DOHH2 (cell line): Measurements from ENCODE around the gene HDC.

ENCODE experiments used
- H3F3A ChIP-seq: fragments of 200-600 bp; sonication (generic), shearing (Covaris generic); 2 replicates; pipeline ENCODE4 v1.6.0; 2016; ENCODE audit warnings: antibody characterized with exemption, mild to moderate bottlenecking; ENCODE audit not compliant: control insufficient read depth, insufficient read depth
- H3K27ac ChIP-seq: fragments of 200-600 bp; sonication (generic); 2 replicates; pipeline ENCODE4 v1.5.1; 2014; ENCODE audit warnings: low read depth, mild to moderate bottlenecking, low read length, moderate library complexity
- H3K27me3 ChIP-seq: fragments of 200-600 bp; sonication (generic); 2 replicates; pipeline ENCODE4 v1.6.1; 2014; ENCODE audit warnings: mild to moderate bottlenecking, low read length, mixed read lengths; ENCODE audit not compliant: control insufficient read depth
- H3K36me3 ChIP-seq: fragments of 200-600 bp; sonication (generic); 2 replicates; pipeline ENCODE4 v1.6.1; 2014; ENCODE audit warnings: mild to moderate bottlenecking, low read length, moderate library complexity, mixed read lengths; ENCODE audit not compliant: control insufficient read depth
- H3K4me1 ChIP-seq: fragments of 200-600 bp; sonication (generic); 2 replicates; pipeline ENCODE4 v1.6.1; 2014; ENCODE audit warnings: mild to moderate bottlenecking, low read length, mixed read lengths; ENCODE audit not compliant: control insufficient read depth
- H3K4me2 ChIP-seq: fragments of 200-600 bp; sonication (generic); 2 replicates; pipeline ENCODE4 v1.6.0; 2014; ENCODE audit warnings: mild to moderate bottlenecking, low read length, moderate library complexity
- H3K4me3 ChIP-seq: fragments of 200-600 bp; sonication (generic); 2 replicates; pipeline ENCODE4 v1.5.1; 2014; ENCODE audit warnings: mild to moderate bottlenecking, low read length, mixed read lengths
- H3K79me2 ChIP-seq: fragments of 200-600 bp; sonication (generic); 2 replicates; pipeline ENCODE4 v1.6.1; 2014; ENCODE audit warnings: mild to moderate bottlenecking, low read length, mixed read lengths; ENCODE audit not compliant: control insufficient read depth
- H3K9me2 ChIP-seq: fragments of 200-600 bp; sonication (generic); replicated peaks from 2 replicates; pipeline ENCODE4 v1.6.1; 2014; ENCODE audit warnings: mild to moderate bottlenecking, low read length, mixed read lengths; ENCODE audit not compliant: control insufficient read depth
- H3K9me3 ChIP-seq: fragments of 200-600 bp; sonication (generic); 2 replicates; pipeline ENCODE4 v1.6.1; 2014; ENCODE audit warnings: antibody characterized with exemption, low read length, mixed read lengths; ENCODE audit not compliant: control insufficient read depth, insufficient read depth
- H4K20me1 ChIP-seq: fragments of 200-600 bp; sonication (generic); 2 replicates; pipeline ENCODE4 v1.6.0; 2014; ENCODE audit warnings: low read depth, mild to moderate bottlenecking, antibody characterized with exemption, low read length, moderate library complexity; ENCODE audit not compliant: control insufficient read depth, insufficient read depth
- EZH2phosphoT487 ChIP-seq: fragments of 200-600 bp; sonication (generic); IDR thresholded peaks from 2 replicates; pipeline ENCODE4 v1.6.1; 2017; ENCODE audit warnings: borderline replicate concordance, mild to moderate bottlenecking, antibody characterized with exemption, low read length, moderate library complexity, mixed read lengths
- TF ChIP-seq, protein P1 (sequence below): fragments of 200-600 bp; sonication (generic); IDR thresholded peaks from one replicate; pipeline ENCODE4 v1.5.1; 2014; ENCODE audit warnings: antibody characterized with exemption, mild to moderate bottlenecking, low read depth, low read length; ENCODE audit not compliant: poor library complexity, severe bottlenecking

HDC gene

DNA sequence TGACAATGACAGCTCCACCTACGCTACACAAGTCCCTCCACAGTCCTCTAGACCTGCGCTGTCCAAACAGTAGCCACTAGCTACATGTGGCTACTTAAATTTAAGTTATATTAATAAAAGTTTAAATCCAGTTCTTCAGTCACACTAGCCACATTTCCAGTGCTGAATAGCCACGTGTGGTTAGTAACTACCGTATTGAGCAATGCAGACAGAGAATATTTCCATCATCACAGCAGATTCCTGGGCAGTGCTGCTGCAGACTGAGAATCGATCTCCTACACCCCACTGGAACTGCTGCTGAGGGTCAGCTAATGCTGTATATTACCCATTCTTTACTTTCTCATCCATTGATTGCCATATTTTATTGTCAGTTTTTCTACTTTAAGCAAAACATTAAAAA is 40.9 kb downstream of the HDC start:
- no peaks in the 10 kb centered on the region for H3K27me3 ChIP-seq
- no peaks in the 10 kb centered on the region for H4K20me1 ChIP-seq
- no peak for TF ChIP-seq EZH2phosphoT487
- TF ChIP-seq, protein P1, sequence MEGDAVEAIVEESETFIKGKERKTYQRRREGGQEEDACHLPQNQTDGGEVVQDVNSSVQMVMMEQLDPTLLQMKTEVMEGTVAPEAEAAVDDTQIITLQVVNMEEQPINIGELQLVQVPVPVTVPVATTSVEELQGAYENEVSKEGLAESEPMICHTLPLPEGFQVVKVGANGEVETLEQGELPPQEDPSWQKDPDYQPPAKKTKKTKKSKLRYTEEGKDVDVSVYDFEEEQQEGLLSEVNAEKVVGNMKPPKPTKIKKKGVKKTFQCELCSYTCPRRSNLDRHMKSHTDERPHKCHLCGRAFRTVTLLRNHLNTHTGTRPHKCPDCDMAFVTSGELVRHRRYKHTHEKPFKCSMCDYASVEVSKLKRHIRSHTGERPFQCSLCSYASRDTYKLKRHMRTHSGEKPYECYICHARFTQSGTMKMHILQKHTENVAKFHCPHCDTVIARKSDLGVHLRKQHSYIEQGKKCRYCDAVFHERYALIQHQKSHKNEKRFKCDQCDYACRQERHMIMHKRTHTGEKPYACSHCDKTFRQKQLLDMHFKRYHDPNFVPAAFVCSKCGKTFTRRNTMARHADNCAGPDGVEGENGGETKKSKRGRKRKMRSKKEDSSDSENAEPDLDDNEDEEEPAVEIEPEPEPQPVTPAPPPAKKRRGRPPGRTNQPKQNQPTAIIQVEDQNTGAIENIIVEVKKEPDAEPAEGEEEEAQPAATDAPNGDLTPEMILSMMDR, result no peak
- H3K9me3 ChIP-seq, result no peaks in the 10 kb centered on the region
- H3K27ac ChIP-seq, result no peak overlapping the region
- no peaks in the 10 kb centered on the region for H3K9me2 ChIP-seq
- no peak overlapping the region for H3K4me3 ChIP-seq
- no peaks in the 10 kb centered on the region for H3K36me3 ChIP-seq
- H3K4me2 ChIP-seq, result no peak overlapping the region
- H3K79me2 ChIP-seq, result no peaks in the 10 kb centered on the region
- no peaks in the 10 kb centered on the region for H3F3A ChIP-seq
- peaks cover 4% of the 10 kb centered on the region; the same call in 1 of the 2 replicates for H3K4me1 ChIP-seq

DNA sequence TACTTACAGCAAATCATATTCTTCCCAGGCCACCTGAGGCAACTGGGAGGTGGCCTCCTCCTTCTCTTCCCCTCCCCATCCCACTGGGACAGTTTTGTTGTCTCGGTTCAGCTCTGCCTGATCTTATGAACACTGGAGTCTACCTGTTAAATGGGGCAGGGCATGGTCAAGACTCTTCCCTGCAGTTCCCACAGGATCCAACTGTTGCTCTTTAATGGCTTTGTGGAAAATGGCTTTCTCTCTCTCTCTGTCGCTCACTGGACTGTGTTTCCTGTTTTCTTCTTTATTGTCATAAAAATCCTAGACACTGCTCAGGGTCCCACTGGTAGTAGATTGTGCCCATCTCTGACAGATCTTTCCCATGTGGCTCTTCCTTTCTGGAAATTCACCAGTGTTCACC is 43.3 kb downstream of the HDC start:
- Histone ChIP-seq H3K27me3 (no peaks in the 10 kb centered on the region), H3K4me1 (peaks cover 4% of the 10 kb centered on the region; the same call in 1 of the 2 replicates)

DNA sequence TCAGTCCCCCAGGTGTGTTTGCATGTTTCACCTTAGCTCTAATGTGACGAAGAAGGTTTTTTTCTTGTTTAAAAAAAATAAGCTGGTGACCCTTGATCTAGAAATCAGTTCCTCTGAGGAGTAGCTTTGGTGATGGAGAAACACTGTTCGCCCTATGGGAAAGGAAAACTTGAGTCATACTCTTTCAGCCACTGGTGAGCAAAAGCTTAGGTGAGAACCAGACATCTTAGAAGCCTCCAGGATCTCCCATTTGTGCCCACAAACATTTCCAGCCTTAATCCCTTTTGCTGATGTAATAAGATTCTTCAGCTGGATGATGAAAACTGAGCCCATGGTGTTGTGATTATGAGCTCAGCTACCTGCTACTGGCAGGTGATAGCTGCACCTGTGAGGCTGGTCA is 45.7 kb downstream of the HDC start:
- TF ChIP-seq EZH2phosphoT487, result no peak
- TF ChIP-seq, protein P1, result no peak
- peaks cover 4% of the 10 kb centered on the region; the same call in 1 of the 2 replicates for H3K4me1 ChIP-seq
- no peaks in the 10 kb centered on the region for H3F3A ChIP-seq
- no peaks in the 10 kb centered on the region for H3K9me3 ChIP-seq
- no peak overlapping the region for H3K4me3 ChIP-seq
- no peak overlapping the region for H3K27ac ChIP-seq
- no peaks in the 10 kb centered on the region for H3K9me2 ChIP-seq
- H3K27me3 ChIP-seq, result no peaks in the 10 kb centered on the region
- no peaks in the 10 kb centered on the region for H3K36me3 ChIP-seq
- H3K79me2 ChIP-seq, result no peaks in the 10 kb centered on the region
- no peak overlapping the region for H3K4me2 ChIP-seq
- no peaks in the 10 kb centered on the region for H4K20me1 ChIP-seq

More for the DNA sequence above, 43.3 kb downstream of the HDC start:
- H4K20me1 ChIP-seq, result no peaks in the 10 kb centered on the region
- no peaks in the 10 kb centered on the region for H3K9me2 ChIP-seq
- no peak overlapping the region for H3K4me2 ChIP-seq
- H3K27ac ChIP-seq, result no peak overlapping the region
- TF ChIP-seq, protein P1, result no peak
- no peaks in the 10 kb centered on the region for H3K79me2 ChIP-seq
- H3K9me3 ChIP-seq, result no peaks in the 10 kb centered on the region
- H3K36me3 ChIP-seq, result no peaks in the 10 kb centered on the region
- no peak overlapping the region for H3K4me3 ChIP-seq
- H3F3A ChIP-seq, result no peaks in the 10 kb centered on the region

DNA sequence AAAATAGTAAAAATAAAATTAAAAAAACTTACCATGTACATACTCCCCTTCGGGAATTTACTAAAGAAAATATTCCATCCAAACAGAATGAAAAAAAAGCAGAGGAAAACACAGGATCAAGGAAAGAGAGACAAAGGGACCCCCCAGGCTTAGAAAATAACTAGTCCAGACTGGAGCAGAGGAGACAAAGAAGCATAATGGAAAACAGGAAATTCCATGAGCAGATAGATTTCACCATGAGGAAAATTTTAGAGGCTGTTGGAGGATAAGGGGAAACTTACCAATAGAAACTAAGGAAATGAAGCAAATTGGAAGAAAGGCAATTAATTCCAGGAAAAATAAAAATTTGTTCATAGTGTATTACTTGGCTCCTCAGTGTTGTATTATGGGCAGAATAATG is 46.8 kb downstream of the HDC start:
- no peaks in the 10 kb centered on the region for H3F3A ChIP-seq
- no peak overlapping the region for H3K4me2 ChIP-seq
- no peaks in the 10 kb centered on the region for H3K36me3 ChIP-seq

More for the DNA sequence above, 46.8 kb downstream of the HDC start:
- Histone ChIP-seq H3K79me2 (no peaks in the 10 kb centered on the region), H3K27me3 (no peaks in the 10 kb centered on the region), H3K4me1 (peaks cover 4% of the 10 kb centered on the region; the same call in 1 of the 2 replicates), H3K4me3 (no peak overlapping the region), H3K9me3 (no peaks in the 10 kb centered on the region), H3K9me2 (no peaks in the 10 kb centered on the region), H3K27ac (no peak overlapping the region), H4K20me1 (no peaks in the 10 kb centered on the region)
- no peak for TF ChIP-seq EZH2phosphoT487
